HG03196 (cell line): Measurements from ENCODE around the gene OR52N5.

Experiments used
- ATAC-seq: cut with Tn5 transposase; IDR thresholded peaks from one replicate; pipeline ENCODE4 v1.9.1; 2021; ENCODE audit not compliant: unreplicated experiment

The OR52N5 gene

GRCh38 chr11:5726351-5726750, 56.8 kb downstream of the OR52N5 start:
- ATAC-seq, result no peak
